ENCODE results near the gene PKP2. TPM values are rescaled to one million over a fixed set of nuclear protein-coding genes. Genes with fewer than 3 reads are reported as not detected.

PKP2 gene
- total RNA-seq = 0.64 and 6.7 TPM in 2 replicates

DNA sequence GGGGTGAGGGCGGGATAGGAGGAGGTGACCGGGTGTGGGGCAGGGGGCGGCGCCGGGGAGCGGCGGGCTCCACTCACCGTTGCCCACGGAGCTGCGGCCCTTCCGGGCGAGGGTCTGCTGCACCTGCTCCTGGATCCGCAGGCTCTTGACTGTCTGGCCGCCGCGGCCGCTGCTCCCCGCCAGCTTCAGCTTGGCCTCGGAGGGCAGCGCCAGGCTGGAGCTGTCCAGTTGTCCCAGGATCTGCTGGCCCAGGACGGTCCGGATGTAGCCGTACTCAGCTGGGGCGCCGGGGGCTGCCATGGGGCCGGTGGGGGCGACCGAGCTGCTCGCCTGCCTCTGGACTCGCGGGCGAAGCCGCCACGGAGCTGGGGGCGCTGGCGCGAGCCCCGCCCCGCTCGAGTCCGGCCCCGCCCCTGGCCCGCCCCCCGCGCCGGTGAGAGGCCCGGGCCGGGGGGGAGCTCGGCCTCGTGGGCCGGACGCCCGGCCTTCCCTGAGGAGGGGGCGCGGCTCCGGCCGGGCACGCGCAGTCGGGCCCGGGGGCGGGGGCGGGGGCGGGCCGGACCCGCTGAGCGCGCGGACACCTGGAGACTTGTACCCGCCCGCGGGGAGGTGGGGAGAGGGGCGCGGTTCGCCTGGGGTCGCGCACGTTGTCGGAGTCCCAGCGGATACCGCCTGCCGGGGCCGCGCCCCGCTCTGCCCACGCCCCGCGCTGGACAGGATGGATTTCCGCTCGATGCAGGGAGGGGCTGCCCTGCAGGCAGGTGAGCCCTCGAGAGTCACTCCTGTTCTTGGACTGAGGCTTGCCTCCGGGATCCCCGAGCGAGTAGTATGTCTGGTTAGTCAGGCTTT lies at the start of gene PKP2:
Gene PKP2 (minus strand): TSS at position 346 of the 849 bp plus-strand sequence. CDS start 46 bp downstream, at position 300.

DNA sequence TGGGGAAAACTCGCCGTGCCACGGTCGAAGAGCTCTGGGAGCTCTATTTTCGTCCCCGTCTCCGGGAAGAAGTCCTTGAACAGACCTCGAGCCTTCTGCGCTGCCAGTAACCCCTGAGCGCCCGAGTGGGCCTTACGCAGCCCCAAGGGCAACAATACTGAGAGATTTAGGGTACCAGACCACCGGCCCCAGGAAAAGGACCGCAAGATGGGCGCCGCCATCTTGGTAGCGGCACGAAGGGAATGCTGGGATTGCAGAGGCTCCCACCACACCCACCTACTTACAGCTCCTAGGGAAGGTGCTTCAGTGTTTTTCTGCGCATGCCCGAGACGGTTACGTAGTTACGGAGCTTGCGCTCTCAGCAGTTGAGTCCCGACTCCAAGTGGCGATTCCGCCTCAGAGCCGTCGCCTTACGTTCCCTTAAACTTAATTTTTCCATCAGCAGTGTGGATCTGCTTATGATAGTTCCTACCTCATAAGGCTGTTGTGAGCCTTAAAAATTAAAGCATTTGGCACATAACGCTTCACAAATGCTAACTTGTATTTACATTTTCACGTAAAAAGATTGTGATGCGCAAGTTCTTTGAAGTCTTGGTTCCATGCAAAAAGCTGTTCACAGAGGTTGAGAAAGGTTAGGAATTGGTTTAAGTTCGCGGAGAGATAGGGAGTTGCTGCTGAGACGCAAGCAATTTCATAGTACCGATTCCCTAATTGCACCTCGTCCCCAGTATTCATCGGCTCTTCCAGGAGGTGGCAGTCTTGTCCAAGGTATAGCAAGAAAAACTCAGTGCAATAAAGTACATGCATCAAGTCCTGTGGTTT lies 140.7 kb downstream of the PKP2 start, which contains the start of gene YARS2:
Gene YARS2 (minus strand): TSS at position 244 of the 822 bp plus-strand sequence. CDS start 23 bp downstream, at position 221.

Other genes with a start within 250 kb of the PKP2 start
- 51.2 and 55.2 TPM in 2 replicates for gene DNM1L, start 217.5 kb downstream of the PKP2 start, total RNA-seq
- 25.4 and 36.3 TPM in 2 replicates for gene YARS2, start 140.9 kb downstream of the PKP2 start, total RNA-seq